ENCODE results near the gene KCNA10.

- no peak for TF ChIP-seq POLR2A (IDR thresholded peaks at IDR 0.05)
- no peak for TF ChIP-seq CTCF (IDR thresholded peaks at IDR 0.05)
- TF ChIP-seq EP300 (IDR thresholded peaks at IDR 0.05): no peak
These were observed 3.9 kb downstream of the KCNA10 start for GRCh38 chr1:110515041-110515440.

All from ovary (tissue), 3 donors.